Subcutaneous abdominal adipose tissue (tissue), 5 donors: ENCODE measurements around the gene RAI14.
A peak's percentile ranks its signal among the peaks of the same experiment; 100 is the strongest.
"Not testable (repeated sequence)": the region's sequence is repeated elsewhere in the genome, so short reads cannot be mapped to it uniquely, and the experiment has no call there.

Source experiments
- H3K27ac ChIP-seq: one replicate; pipeline ENCODE4 v1.7.0; 2013; ENCODE audit warnings: low read depth, mild to moderate bottlenecking, inconsistent platforms, low read length, moderate library complexity
- H3K27me3 ChIP-seq, 5 donors: one replicate each; pipeline ENCODE4 v1.7.0; 2013; ENCODE audit warnings: low read length in 5 of 5, inconsistent platforms in 1 of 5; ENCODE audit not compliant: control insufficient read depth in 5 of 5, insufficient read depth in 4 of 5
- H3K36me3 ChIP-seq, 5 donors: one replicate each; pipeline ENCODE4 v1.7.0; 2013; ENCODE audit warnings: low read length in 5 of 5; ENCODE audit not compliant: control insufficient read depth in 5 of 5, insufficient read depth in 5 of 5
- H3K4me1 ChIP-seq, 5 donors: one replicate each; pipeline ENCODE4 v1.7.0; 2013; ENCODE audit warnings: low read length in 5 of 5, mild to moderate bottlenecking in 3 of 5, moderate library complexity in 1 of 5; ENCODE audit not compliant: control insufficient read depth in 5 of 5, insufficient read depth in 5 of 5
- H3K4me3 ChIP-seq, 5 donors: one replicate each; pipeline ENCODE4 v1.7.0; 2013; ENCODE audit warnings: low read length in 5 of 5, low read depth in 1 of 5
- H3K9ac ChIP-seq, 5 donors: one replicate each; pipeline ENCODE4 v1.7.0; 2013; ENCODE audit warnings: low read length in 5 of 5, mild to moderate bottlenecking in 4 of 5, moderate library complexity in 3 of 5
- H3K9me3 ChIP-seq, 5 donors: one replicate each; pipeline ENCODE4 v1.7.0; 2013; ENCODE audit warnings: low read length in 5 of 5; ENCODE audit not compliant: control insufficient read depth in 5 of 5
- donor health status: healthy.
- donor health status: healthy.
- donor health status: healthy.
- donor health status: healthy.
- donor health status: healthy.

RAI14 gene

DNA sequence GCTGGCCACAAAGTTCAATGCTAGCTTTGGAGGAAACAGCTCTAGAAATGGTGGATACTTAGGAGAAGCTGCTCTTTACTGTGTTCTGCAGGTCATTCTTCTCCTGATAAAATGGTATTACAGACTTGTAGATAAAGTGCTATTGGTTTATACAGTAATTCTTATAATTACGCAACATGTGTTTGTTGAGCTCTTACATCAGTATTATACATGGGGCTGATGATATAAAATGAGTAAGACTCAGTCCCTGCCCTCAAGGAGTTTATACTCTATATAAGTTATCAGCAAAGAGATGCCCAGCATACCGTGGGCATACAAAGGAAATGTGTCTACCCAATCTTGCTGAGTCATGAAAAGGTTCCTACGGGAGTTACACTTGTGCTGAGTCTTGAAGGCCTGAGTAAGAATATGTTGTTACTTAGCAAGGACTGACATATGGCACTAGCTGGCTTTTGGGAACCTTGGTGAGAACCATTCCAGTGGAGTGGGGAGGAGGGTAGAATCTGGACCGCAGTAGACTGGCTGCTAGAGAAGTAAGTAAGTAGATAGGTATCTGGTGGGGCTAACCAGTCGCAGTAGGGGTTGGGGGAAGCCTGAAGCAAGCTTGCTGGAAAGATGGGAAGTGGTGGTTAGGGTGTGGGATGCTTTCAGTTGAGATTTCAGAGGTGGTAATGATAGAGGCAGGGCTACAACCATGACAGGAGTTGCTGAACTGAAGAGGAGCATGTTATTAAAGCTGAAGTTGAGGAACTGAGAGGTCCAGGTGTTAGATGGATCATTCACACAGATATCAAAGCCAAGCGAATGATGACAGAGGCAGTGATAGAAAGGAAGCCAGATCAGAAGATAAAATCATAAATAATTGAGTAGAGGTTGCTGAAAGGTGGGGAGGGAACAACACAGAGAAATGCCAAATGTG lies 171.7 kb downstream of the RAI14 start:
- Histone ChIP-seq H3K9me3 (no peaks in the 10 kb centered on the region), H3K27me3 (no peaks in the 10 kb centered on the region), H3K36me3 (peaks cover 8 to 43% (median 19%) of the 10 kb centered on the region in 5 donors), H3K9ac (no peak overlapping the region), H3K4me3 (no peak overlapping the region), H3K4me1 (no peaks in the 10 kb centered on the region), H3K27ac (no peak overlapping the region)

DNA sequence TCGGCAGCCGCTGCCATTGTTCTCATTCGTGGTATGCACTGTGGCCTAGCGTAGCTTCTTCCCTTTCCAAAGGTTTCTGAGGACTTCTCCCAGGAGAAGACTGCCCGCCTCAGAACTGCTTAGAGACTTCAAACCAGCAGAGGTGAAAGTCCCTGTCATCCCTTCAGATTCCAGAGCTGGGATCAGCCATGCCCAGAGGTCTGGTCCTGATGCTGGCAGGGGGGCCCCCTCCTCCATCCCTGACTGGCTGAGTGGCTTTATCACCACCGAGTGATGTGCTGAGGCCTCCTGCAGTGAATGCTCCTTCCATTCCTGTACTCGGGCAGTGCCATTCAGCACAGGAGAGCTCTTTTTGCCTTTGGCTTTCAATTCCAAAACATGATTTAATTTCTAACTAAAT lies 174.7 kb downstream of the RAI14 start:
- H3K9me3 ChIP-seq, H3K4me3 ChIP-seq, H3K4me1 ChIP-seq, H3K27ac ChIP-seq, H3K9ac ChIP-seq, H3K27me3 ChIP-seq: not testable (repeated sequence)
- peaks cover 4 to 31% (median 9%) of the 10 kb centered on the region in 5 donors for H3K36me3 ChIP-seq

DNA sequence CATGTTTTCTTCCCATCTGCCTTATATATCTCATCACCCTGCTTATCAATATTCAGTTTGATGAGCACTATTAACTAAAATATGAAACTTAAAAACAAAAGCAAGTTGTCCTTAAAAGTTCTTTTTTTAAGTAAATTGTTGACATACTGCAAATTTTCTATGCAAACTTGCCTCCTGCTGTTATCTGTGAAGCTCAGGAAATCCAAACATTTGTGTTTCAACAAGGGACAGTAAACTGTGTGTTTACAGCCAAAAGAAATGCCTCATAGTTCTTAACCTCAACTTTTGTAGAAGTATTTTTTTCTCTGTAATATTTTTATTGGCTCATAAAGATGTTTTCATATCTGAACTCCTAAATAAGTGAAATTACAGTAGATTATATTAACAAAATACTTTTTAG lies 175.2 kb downstream of the RAI14 start:
- Histone ChIP-seq H3K27ac (no peak overlapping the region), H3K9ac (no peak overlapping the region), H3K27me3 (no peaks in the 10 kb centered on the region), H3K36me3 (peaks cover 4 to 30% (median 9%) of the 10 kb centered on the region in 5 donors), H3K9me3 (no peaks in the 10 kb centered on the region), H3K4me3 (no peak overlapping the region), H3K4me1 (peaks cover 0 to 3% (median 0%) of the 10 kb centered on the region in 5 donors)

DNA sequence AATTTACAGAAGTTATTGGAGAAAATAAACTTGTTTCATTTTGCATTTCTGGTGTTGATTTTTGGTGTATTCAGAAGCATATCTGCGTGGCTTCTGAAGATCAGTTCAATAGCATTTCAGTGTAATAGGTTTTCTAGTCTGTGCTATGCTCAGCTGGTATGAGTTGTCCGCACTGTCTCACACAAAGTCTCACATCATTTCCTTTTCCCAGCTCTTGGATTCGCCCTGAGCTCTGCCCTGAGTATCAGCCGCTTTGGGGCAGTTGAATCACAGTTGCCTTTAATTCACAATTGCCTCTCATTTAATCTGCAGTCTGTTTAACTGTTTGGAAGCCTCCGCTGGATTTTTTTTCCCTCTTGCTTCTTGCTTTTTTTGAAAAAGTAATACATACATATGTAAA lies 176.4 kb downstream of the RAI14 start:
- peaks cover under 1 to 19% (median 3%) of the 10 kb centered on the region in 5 donors for H3K36me3 ChIP-seq
- no peak overlapping the region for H3K4me3 ChIP-seq
- no peak overlapping the region for H3K9ac ChIP-seq
- H3K27ac ChIP-seq, result no peak overlapping the region
- no peaks in the 10 kb centered on the region for H3K27me3 ChIP-seq
- peaks cover 0 to 3% (median 0%) of the 10 kb centered on the region in 5 donors for H3K4me1 ChIP-seq
- H3K9me3 ChIP-seq, result no peaks in the 10 kb centered on the region

DNA sequence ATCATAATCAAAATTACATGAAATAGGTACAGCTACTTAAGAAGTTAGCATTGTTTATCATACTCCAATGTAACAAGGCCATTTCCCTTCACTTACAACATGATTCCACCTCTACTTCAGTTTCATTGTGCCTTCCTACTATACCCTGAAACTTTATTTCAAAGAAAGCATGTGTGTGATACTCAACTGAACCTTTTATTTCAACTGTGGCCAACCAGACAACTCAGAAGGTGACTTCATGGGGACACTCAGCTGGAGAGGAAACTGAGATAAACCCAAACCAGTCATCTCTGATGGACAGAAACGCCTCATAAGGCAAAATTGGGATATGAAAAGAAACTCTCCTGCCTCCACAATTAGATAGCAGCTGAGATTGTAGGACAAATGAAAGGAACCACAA lies 177.0 kb downstream of the RAI14 start:
- H3K27ac ChIP-seq, result no peak overlapping the region
- no peaks in the 10 kb centered on the region for H3K9me3 ChIP-seq
- H3K9ac ChIP-seq, result no peak overlapping the region
- peaks cover 0 to 3% (median 0%) of the 10 kb centered on the region in 5 donors for H3K4me1 ChIP-seq
- H3K36me3 ChIP-seq, result peaks cover 0 to 16% (median 3%) of the 10 kb centered on the region in 5 donors
- H3K4me3 ChIP-seq, result no peak overlapping the region
- no peaks in the 10 kb centered on the region for H3K27me3 ChIP-seq

DNA sequence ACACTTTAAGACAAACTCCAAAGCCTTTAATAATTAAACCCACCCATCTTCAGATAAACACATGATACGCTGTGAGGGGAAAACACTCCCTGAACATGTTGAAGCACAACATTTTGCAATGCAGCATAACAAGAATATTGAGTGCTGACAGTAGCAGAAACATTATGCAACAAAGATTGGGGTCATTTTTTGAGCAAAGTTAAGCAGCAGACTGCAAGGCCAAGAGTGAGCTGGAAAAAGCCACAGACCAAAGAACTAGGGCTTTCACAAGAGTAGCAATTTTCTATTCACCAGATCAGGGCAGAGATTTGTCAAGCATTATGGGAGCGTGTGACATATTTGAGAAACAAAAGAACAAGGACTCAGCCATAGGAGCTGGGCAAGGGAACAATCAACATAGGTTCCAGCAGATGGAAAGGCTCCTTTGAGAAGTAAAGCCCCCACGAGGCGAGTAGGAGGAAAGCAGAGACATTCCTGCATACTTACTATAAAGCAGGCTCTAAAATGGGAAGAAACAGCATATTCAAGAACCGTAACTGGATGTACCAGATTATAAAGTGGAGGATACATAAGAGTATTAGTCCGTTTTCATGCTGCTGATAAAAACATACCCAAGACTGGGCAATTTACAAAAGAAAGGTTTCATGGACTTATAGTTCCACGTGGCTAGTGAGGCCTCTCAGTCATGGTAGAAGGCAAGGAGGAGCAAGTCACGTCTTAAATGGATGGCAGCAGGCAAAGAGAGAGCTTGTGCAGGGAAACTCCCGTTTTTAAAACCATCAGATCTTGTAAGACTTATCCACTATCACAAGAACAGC lies 178.1 kb downstream of the RAI14 start:
- peaks cover 0 to 14% (median 3%) of the 10 kb centered on the region in 5 donors for H3K36me3 ChIP-seq
- peaks cover 0 to 9% (median 6%) of the 10 kb centered on the region in 5 donors for H3K4me1 ChIP-seq
- no peaks in the 10 kb centered on the region for H3K27me3 ChIP-seq
- no peak overlapping the region for H3K4me3 ChIP-seq
- H3K9ac ChIP-seq, result no peak overlapping the region
- H3K9me3 ChIP-seq, result no peaks in the 10 kb centered on the region
- no peak overlapping the region for H3K27ac ChIP-seq

DNA sequence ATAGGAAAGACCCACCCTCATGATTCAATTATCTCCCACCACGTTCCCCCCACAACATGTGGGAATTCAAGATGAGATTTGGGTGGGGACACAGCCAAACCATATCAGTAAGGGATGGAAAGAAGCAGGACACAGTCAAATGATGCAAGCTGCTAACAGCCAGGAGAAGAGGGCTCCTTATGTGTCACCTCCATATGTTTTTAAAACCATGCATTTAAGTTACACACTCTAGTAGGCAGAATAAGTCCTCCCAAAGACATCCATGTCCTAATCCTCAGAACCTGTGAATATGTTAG lies 178.6 kb downstream of the RAI14 start:
- no peaks in the 10 kb centered on the region for H3K9me3 ChIP-seq
- H3K36me3 ChIP-seq, result peaks cover 0 to 11% (median 2%) of the 10 kb centered on the region in 5 donors
- no peak overlapping the region for H3K27ac ChIP-seq
- H3K27me3 ChIP-seq, result no peaks in the 10 kb centered on the region
- peaks cover 0 to 13% (median 11%) of the 10 kb centered on the region in 5 donors for H3K4me1 ChIP-seq
- no peak overlapping the region for H3K9ac ChIP-seq
- no peak overlapping the region for H3K4me3 ChIP-seq

DNA sequence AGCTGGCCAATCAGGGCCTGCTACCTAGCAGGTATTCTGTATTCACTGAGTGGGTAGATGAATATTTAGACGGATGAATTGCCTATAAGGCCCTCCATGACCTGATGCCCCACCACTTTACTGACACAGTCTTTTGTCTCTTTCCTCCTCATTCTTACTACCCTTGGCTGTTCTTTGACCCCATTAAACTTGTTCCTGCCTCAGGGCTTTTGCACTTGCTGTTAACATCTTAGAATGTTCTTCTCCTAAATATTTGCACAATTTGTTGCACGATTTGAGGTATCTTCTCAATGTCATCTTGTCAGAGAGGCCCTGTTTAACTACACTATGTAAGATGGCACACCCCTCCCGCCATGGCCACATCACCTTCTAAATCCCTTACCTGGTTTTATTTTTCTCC lies 179.5 kb downstream of the RAI14 start:
- H3K9ac ChIP-seq, result no peak overlapping the region
- H3K36me3 ChIP-seq, result peaks cover 0 to 3% (median 1%) of the 10 kb centered on the region in 5 donors
- peaks cover 0 to 13% (median 11%) of the 10 kb centered on the region in 5 donors for H3K4me1 ChIP-seq
- H3K9me3 ChIP-seq, result no peaks in the 10 kb centered on the region
- H3K27me3 ChIP-seq, result no peaks in the 10 kb centered on the region
- no peak overlapping the region for H3K27ac ChIP-seq
- H3K4me3 ChIP-seq, result no peak overlapping the region

DNA sequence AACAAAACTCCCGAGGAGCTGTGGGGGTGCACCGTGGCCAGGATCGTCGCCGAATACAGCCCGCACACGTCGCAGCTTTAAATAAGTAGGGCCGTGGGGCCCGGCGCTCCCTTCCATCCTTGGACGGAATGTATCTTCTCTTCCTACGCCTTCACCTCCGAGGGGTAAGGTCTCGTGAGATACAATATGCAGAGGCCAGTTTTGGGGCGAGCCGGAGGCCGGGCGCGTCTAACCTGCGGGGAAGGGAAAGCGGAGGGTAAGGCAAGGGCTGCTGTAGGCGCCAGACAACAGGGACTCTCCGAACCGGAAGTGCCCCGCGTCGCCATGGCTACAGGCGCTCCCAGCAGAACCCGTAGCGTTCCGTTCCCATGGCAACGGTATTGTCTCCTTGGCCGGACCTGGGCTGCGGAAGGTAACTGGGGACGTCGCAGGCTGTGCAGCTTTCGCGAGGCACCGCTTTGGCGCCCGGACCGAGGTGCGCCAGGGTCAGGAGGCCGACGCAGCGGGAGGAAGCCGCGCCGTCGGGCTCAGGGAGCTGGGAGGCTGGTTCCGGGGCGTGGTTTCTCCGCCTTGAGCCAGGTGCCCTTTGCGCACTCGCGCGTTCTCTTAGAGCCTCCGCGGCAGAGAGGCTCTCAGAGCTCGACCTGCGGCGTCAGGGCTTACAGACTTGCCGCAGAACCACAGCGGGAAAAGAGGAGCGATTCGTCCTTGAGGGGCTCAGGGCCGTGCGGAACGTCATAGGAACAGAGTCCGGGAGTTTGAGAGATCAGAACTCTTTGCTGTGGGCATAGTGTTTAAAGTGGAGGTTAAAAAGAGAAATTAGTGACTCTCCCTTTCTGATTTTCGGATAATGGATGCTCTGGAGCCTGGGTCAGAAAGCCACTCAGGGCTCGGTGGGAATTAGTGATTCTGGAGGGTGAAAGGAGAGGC lies 182.9 kb downstream of the RAI14 start, which contains the start of gene TTC23L:
TSS of gene TTC23L (plus strand) at position 380 of the 930 bp plus-strand sequence. CDS start 1,508 bp downstream, outside the sequence.
- Histone ChIP-seq H3K36me3 (no peaks in the 10 kb centered on the region), H3K4me1 (peaks cover 0 to 13% (median 10%) of the 10 kb centered on the region in 5 donors), H3K27me3 (no peaks in the 10 kb centered on the region), H3K27ac (no peak within 1 kb of the TSS), H3K9me3 (no peaks in the 10 kb centered on the region), H3K4me3 (peak within 1 kb of the TSS; percentile 74 to 93 (median 88)), H3K9ac (peak within 1 kb of the TSS in 3 of 5 donors; percentile 13 to 73 (median 54))
